PFSK-1 (cell line): ENCODE results near the gene FOXI2.

Source experiments
- FOXP2 ChIP-seq: optimal IDR thresholded peaks from 2 replicates; pipeline ENCODE3; 2011; ENCODE audit warnings: borderline replicate concordance, control low read depth, inconsistent platforms; ENCODE audit not compliant: insufficient read depth; ENCODE audit errors: extremely low read length, extremely low read depth
- POLR2AphosphoS5 ChIP-seq: IDR thresholded peaks from 2 replicates; pipeline ENCODE4 v1.6.1; 2012; ENCODE audit warnings: low read depth, mild to moderate bottlenecking, control low read depth, low read length, moderate library complexity
- REST ChIP-seq, 2 experiments: IDR thresholded peaks; 2 replicates each; pipeline versions ENCODE4 v1.6.1 to v1.8.0; 2011 to 2012; ENCODE audit warnings: low read depth in 2 of 2, low read length in 2 of 2, control low read depth in 1 of 2, inconsistent platforms in 1 of 2, mild to moderate bottlenecking in 1 of 2, moderate library complexity in 1 of 2; ENCODE audit not compliant: insufficient read depth in 1 of 2
- SIN3A ChIP-seq: IDR thresholded peaks from 2 replicates; pipeline ENCODE4 v1.6.1; 2012; ENCODE audit warnings: mild to moderate bottlenecking, low read length, moderate library complexity, borderline replicate concordance; ENCODE audit not compliant: insufficient read depth
- TAF1 ChIP-seq: IDR thresholded peaks from 2 replicates; pipeline ENCODE4 v1.6.1; 2012; ENCODE audit warnings: low read length, control low read depth, borderline replicate concordance; ENCODE audit not compliant: insufficient read depth

GRCh38 chr10:127757033-127757432 is 20.0 kb downstream of the FOXI2 start:
- TF ChIP-seq REST (IDR thresholded peaks at IDR 0.05; ENCODE audit: insufficient read depth in 1 of 2, low read depth in 2 of 2, low read length in 2 of 2): no peak
- TF ChIP-seq POLR2AphosphoS5: no peak
- no peak for TF ChIP-seq FOXP2
- no peak for TF ChIP-seq SIN3A
- no peak for TF ChIP-seq TAF1
